Measurements from ENCODE around the gene IPO9. TPM values are rescaled to one million over a fixed set of nuclear protein-coding genes. Genes with fewer than 3 reads are reported as not detected.
A peak's percentile ranks its signal among the peaks of the same experiment; 100 is the strongest.

IPO9 gene
- total RNA-seq, 1 experiment from 2014 or later, result 106 TPM

- CTCF ChIA-PET, result interaction anchor here (0.5 to 1.2 kb wide), 3 partner anchors 12 to 137 kb away, joined by 3 to 7 read pairs (median 4); no protein-coding TSS in a partner anchor
- intact Hi-C loops (cut with micrococcal nuclease; ENCODE audit: unreplicated experiment) (no loop called here), in situ Hi-C loops (cut with HindIII; ENCODE audit: low pct_unique_long_range_greater_than_20kb, low sequenced_read_pairs) (no loop called here)
- TF ChIP-seq SIN3A (IDR thresholded peaks at IDR 0.05; ENCODE audit: borderline replicate concordance, insufficient read depth, low read depth, low read length), result no peak
- TF ChIP-seq CTCF (IDR thresholded peaks at IDR 0.05), result no peak
- no peak for TF ChIP-seq POLR2AphosphoS5 (IDR thresholded peaks at IDR 0.05; ENCODE audit: low read depth, low read length)
- no peak for TF ChIP-seq REST (IDR thresholded peaks at IDR 0.05; ENCODE audit: insufficient read depth in 1 of 2, low read depth in 2 of 2, low read length in 1 of 2)
- TF ChIP-seq TCF7L2 (IDR thresholded peaks at IDR 0.05; ENCODE audit: low read depth, low read length), result no peak
- POLR2A ChIA-PET, result interaction anchor here (0.6 kb wide), 1 partner anchor 31 kb away, joined by 16 read pairs; no protein-coding TSS in a partner anchor
- no peak for DNase-seq (ENCODE audit: low read depth, low spot score)
- H3K4me1 ChIP-seq (ENCODE audit: control insufficient read depth, insufficient read depth, low read length), result peaks cover 10% of the 10 kb centered on the region
- H3K27ac ChIP-seq (ENCODE audit: low read length), result peak overlapping the region; percentile 71
- no peaks in the 10 kb centered on the region for H3K9me3 ChIP-seq (ENCODE audit: control insufficient read depth, insufficient read depth, low read depth, low read length)
- BruUV-seq (replicated peaks), result no TSS peak
- H3K36me3 ChIP-seq (ENCODE audit: control insufficient read depth, insufficient read depth, low read length), result no peaks in the 10 kb centered on the region
- H3K4me3 ChIP-seq (ENCODE audit: low read depth in 2 of 2, low read length in 2 of 2), result peak overlapping the region; percentile 71 to 79
- no peaks in the 10 kb centered on the region for H3K27me3 ChIP-seq (ENCODE audit: control insufficient read depth, insufficient read depth, low read length)
- no peak for ATAC-seq
These were observed 60.4 kb downstream of the IPO9 start for GRCh38 chr1:201889090-201889968.

- Histone ChIP-seq H3K4me1 (ENCODE audit: control insufficient read depth, insufficient read depth, low read length) (peaks cover 10% of the 10 kb centered on the region), H3K4me3 (ENCODE audit: low read depth in 2 of 2, low read length in 2 of 2) (no peak overlapping the region), H3K9me3 (ENCODE audit: control insufficient read depth, insufficient read depth, low read depth, low read length) (no peaks in the 10 kb centered on the region), H3K27me3 (ENCODE audit: control insufficient read depth, insufficient read depth, low read length) (no peaks in the 10 kb centered on the region), H3K27ac (ENCODE audit: low read length) (no peak overlapping the region), H3K36me3 (ENCODE audit: control insufficient read depth, insufficient read depth, low read length) (no peaks in the 10 kb centered on the region)
- ChIA-PET POLR2A (no interaction called here), CTCF (interaction anchor here (1.2 kb wide), 1 partner anchor 13 kb away, joined by 4 read pairs; no protein-coding TSS in a partner anchor)
- in situ Hi-C loops (cut with HindIII; ENCODE audit: low pct_unique_long_range_greater_than_20kb, low sequenced_read_pairs), result no loop called here
- no peak for TF ChIP-seq CTCF (IDR thresholded peaks at IDR 0.05)
- TF ChIP-seq TCF7L2 (IDR thresholded peaks at IDR 0.05; ENCODE audit: low read depth, low read length), result no peak
- TF ChIP-seq SIN3A (IDR thresholded peaks at IDR 0.05; ENCODE audit: borderline replicate concordance, insufficient read depth, low read depth, low read length), result no peak
- TF ChIP-seq POLR2AphosphoS5 (IDR thresholded peaks at IDR 0.05; ENCODE audit: low read depth, low read length), result no peak
- no peak for TF ChIP-seq REST (IDR thresholded peaks at IDR 0.05; ENCODE audit: insufficient read depth in 1 of 2, low read depth in 2 of 2, low read length in 1 of 2)
- DNase-seq (ENCODE audit: low read depth, low spot score) (no peak), ATAC-seq (no peak)
- TSS peak; percentile 57 for BruUV-seq (replicated peaks)
- intact Hi-C loops (cut with micrococcal nuclease; ENCODE audit: unreplicated experiment), result no loop called here
These were observed 61.3 kb downstream of the IPO9 start for GRCh38 chr1:201890223-201890622.
